ENCODE results near the gene ARMH3.

The ARMH3 gene

DNA sequence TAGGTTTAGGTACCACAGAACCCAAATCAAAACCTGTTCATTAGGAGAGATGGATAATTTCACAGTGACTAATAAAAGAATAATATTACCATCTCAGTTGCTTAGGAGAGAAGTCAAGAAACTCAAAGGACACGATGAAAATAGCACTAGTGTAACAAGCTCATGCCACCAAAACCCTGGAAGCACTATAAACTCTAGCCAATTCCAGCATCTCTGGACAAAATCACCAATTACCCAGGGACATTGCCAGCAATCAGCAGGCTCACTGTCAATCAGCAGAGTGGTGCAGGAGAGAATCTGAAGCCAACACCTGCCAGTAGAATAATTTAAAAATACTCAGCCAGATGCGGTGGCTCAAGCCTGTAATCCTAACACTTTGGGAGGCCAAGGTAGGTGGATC lies 88.9 kb downstream of the ARMH3 start:
- TF ChIP-seq, protein P1, sequence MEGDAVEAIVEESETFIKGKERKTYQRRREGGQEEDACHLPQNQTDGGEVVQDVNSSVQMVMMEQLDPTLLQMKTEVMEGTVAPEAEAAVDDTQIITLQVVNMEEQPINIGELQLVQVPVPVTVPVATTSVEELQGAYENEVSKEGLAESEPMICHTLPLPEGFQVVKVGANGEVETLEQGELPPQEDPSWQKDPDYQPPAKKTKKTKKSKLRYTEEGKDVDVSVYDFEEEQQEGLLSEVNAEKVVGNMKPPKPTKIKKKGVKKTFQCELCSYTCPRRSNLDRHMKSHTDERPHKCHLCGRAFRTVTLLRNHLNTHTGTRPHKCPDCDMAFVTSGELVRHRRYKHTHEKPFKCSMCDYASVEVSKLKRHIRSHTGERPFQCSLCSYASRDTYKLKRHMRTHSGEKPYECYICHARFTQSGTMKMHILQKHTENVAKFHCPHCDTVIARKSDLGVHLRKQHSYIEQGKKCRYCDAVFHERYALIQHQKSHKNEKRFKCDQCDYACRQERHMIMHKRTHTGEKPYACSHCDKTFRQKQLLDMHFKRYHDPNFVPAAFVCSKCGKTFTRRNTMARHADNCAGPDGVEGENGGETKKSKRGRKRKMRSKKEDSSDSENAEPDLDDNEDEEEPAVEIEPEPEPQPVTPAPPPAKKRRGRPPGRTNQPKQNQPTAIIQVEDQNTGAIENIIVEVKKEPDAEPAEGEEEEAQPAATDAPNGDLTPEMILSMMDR (IDR thresholded peaks at IDR 0.05; ENCODE audit: insufficient read depth, low read length, poor library complexity, severe bottlenecking): no peak
- no peaks in the 10 kb centered on the region for H3K36me3 ChIP-seq (ENCODE audit: control insufficient read depth, insufficient read depth, low read length)
- no peak overlapping the region for H3K4me3 ChIP-seq (replicated peaks; ENCODE audit: low read depth, low read length)
- DNase-seq (ENCODE audit: extremely low read depth, insufficient read length): no peak
- no peaks in the 10 kb centered on the region for H3K27me3 ChIP-seq (replicated peaks; ENCODE audit: control insufficient read depth, insufficient read depth, low read length)

DNA sequence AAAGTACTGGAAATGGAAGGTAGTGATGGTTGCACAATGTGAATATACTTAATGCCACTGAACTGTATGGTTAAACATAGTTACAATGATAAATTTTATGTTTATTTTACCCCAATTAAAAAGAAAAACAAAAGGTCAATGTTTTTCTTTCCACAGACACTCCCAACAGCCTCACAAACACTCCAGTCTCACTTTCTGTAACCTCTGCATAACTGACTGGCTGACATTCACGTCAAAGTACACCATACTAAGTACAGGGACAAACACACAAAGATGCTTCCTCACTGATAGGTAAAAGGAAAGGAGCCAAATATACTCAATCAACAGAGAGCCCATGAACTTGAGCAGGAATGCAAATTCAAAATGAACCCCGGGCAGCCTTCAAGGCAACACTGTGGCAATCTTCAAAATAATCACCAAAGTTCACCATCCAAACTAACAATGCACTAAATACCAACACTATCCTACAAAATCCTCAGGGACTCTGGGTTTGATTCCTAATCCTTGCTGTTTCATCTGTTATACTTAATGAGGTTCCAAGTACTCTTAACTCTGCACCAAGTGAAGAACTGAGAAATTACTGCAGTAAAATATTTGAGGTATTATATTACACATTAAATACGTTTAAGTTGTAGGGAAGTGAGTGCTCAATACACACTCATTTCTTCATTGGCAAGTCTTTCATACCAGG lies 90.8 kb downstream of the ARMH3 start:
- TF ChIP-seq, protein P1 (IDR thresholded peaks at IDR 0.05; ENCODE audit: insufficient read depth, low read length, poor library complexity, severe bottlenecking): no peak
- Histone ChIP-seq H3K4me3 (replicated peaks; ENCODE audit: low read depth, low read length) (no peak overlapping the region), H3K27me3 (replicated peaks; ENCODE audit: control insufficient read depth, insufficient read depth, low read length) (no peaks in the 10 kb centered on the region), H3K36me3 (ENCODE audit: control insufficient read depth, insufficient read depth, low read length) (no peaks in the 10 kb centered on the region)
- DNase-seq (ENCODE audit: extremely low read depth, insufficient read length): no peak

DNA sequence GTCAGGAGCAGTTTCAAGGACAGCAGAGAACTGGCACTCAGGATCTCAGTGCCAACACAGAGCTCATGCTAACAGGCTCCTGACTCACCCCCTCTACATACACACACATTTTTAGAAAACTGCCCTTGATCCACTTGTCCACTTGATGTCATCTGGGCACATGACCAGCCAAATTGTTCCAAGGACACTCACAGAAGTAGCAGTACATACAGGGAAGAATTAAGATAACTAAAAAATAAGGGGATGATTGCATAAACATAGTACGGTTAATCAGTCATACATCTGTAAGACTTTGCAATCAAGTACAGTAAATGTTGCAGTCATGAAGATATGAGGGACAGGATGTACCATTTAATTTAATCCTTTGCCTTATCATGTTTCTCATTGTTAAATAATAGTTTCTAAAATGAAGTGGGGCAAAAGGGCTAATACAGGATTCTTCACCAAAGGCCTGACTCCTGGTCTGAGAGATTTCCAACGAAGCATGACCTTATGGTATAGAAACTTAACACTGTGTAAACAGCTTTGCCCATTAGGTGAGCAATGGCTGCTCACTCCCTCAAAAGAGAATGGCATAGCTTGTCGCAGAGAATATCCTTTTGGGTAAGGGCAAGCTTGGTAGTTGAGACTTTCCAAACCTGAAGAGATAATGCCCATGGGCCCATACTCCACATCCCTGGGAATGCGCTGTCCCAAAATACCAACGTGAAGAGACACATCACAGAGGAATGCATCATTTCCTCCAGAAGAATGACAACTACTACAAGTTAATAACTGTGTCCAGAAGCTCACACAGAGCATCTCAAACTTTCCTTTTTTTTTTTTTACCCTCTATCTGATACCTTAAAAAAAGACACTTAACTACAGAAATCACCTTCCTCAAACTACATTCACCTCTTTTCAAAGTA lies 94.1 kb downstream of the ARMH3 start:
- Histone ChIP-seq H3K27me3 (replicated peaks; ENCODE audit: control insufficient read depth, insufficient read depth, low read length) (no peaks in the 10 kb centered on the region), H3K4me3 (replicated peaks; ENCODE audit: low read depth, low read length) (no peak overlapping the region), H3K36me3 (ENCODE audit: control insufficient read depth, insufficient read depth, low read length) (no peaks in the 10 kb centered on the region)
- TF ChIP-seq, protein P1 (IDR thresholded peaks at IDR 0.05; ENCODE audit: insufficient read depth, low read length, poor library complexity, severe bottlenecking): no peak
- DNase-seq (ENCODE audit: extremely low read depth, insufficient read length): no peak

DNA sequence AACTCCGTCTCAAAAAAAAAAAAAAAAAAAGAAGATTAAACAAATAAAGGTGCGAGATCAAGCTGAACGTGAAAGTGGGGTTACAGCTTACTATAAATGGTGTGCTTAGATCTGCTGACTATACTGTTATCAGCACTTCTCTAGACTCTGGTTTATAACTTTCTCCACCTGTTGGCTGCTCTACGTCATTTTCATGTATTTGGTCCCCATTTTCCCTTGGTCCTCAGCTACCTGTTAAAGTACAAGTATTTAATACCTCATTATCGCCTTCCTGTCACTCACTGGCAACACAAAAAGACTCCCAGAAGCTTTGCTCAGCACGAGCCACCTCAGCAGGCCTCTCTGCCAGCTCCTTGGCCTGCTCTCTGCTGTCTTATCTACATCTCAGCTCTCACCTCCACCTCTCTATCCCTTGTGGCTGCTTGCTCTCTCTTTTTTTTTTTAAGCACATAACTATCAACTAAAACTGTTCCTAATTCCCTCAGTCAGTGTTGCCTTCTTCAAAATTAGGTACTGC lies 95.0 kb downstream of the ARMH3 start:
- Histone ChIP-seq H3K36me3 (ENCODE audit: control insufficient read depth, insufficient read depth, low read length) (no peaks in the 10 kb centered on the region), H3K4me3 (replicated peaks; ENCODE audit: low read depth, low read length) (no peak overlapping the region), H3K27me3 (replicated peaks; ENCODE audit: control insufficient read depth, insufficient read depth, low read length) (no peaks in the 10 kb centered on the region)
- no peak for DNase-seq (ENCODE audit: extremely low read depth, insufficient read length)
- TF ChIP-seq, protein P1 (IDR thresholded peaks at IDR 0.05; ENCODE audit: insufficient read depth, low read length, poor library complexity, severe bottlenecking): no peak

DNA sequence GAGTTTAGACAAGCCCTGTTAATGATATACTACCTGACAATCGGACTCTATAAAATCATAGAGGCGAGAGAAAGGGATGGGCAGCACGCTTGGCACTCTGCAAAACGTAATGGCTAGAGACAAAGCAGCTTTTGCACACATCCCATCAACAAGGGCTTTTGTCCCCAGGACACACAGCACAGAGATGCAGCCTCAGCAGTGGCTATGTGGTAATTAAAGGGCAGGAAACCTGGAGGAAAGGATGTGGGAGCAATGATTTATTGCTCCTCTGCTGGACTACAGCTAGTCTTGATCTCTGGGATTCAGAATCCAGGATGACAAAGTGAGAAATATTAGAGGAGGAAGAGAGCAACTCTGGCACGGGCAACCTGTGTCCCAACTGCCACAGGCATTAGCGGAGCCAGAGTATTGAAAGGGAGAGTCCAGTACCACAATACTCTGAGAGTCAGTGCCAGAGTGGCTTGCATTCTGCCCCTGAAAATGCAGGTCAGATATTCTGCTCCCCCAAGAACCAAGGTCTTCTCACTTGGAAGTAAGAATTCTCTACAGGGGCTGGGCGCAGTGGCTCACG lies 96.5 kb downstream of the ARMH3 start:
- TF ChIP-seq, protein P1 (IDR thresholded peaks at IDR 0.05; ENCODE audit: insufficient read depth, low read length, poor library complexity, severe bottlenecking): no peak
- H3K4me3 ChIP-seq (replicated peaks; ENCODE audit: low read depth, low read length): no peak overlapping the region
- H3K36me3 ChIP-seq (ENCODE audit: control insufficient read depth, insufficient read depth, low read length): no peaks in the 10 kb centered on the region
- no peaks in the 10 kb centered on the region for H3K27me3 ChIP-seq (replicated peaks; ENCODE audit: control insufficient read depth, insufficient read depth, low read length)
- no peak for DNase-seq (ENCODE audit: extremely low read depth, insufficient read length)
